Measurements from ENCODE around the gene TIMP3.

The TIMP3 gene

DNA sequence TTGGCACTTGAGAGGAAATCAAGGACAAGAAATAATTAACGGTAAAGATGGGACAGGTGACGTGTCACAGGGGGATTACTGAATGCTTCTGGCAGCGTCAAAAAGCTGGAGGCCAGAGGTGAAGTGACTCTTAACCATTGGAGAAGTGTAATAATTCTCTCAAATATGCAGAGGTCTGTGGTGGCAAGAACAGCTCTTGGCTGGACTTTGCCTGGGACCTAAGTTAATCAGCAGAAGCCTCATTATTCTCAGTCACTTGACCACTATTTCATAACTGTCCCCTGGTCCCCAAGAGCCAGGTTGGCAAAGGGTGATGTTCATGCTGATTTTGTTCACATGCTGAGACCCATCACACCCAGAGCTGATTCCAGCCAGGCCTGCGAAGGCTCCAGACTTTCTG lies 72.9 kb downstream of the TIMP3 start:
- DNase-seq (ENCODE audit: low read depth): no peak
- no peak overlapping the region for H3K4me3 ChIP-seq (ENCODE audit: low read length)
- TF ChIP-seq, protein P1, sequence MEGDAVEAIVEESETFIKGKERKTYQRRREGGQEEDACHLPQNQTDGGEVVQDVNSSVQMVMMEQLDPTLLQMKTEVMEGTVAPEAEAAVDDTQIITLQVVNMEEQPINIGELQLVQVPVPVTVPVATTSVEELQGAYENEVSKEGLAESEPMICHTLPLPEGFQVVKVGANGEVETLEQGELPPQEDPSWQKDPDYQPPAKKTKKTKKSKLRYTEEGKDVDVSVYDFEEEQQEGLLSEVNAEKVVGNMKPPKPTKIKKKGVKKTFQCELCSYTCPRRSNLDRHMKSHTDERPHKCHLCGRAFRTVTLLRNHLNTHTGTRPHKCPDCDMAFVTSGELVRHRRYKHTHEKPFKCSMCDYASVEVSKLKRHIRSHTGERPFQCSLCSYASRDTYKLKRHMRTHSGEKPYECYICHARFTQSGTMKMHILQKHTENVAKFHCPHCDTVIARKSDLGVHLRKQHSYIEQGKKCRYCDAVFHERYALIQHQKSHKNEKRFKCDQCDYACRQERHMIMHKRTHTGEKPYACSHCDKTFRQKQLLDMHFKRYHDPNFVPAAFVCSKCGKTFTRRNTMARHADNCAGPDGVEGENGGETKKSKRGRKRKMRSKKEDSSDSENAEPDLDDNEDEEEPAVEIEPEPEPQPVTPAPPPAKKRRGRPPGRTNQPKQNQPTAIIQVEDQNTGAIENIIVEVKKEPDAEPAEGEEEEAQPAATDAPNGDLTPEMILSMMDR (conservative IDR thresholded peaks at IDR 0.05; ENCODE audit: low read depth, low read length): no peak

DNA sequence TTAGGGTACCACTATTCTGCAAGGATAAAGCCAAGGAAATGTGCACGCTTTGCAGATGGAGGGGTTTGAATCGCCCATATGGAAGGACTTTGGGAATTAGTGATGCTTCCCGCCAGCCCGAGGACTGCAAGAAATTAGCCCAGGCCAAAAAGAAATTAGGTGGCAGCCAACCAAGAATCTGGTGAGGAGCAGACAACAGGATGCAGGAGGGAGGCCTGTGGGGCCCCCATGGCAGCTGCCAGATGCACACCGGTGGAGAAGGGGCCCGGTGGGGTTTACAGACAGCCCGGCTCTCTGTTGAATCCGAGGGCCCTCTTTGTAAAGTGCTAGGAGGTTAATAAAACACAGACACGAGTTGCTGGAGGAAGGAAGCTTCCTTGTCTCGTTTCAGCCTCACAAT lies 73.5 kb downstream of the TIMP3 start:
- no peak overlapping the region for H3K4me3 ChIP-seq (ENCODE audit: low read length)
- TF ChIP-seq, protein P1 (conservative IDR thresholded peaks at IDR 0.05; ENCODE audit: low read depth, low read length): no peak
- DNase-seq (ENCODE audit: low read depth): no peak

DNA sequence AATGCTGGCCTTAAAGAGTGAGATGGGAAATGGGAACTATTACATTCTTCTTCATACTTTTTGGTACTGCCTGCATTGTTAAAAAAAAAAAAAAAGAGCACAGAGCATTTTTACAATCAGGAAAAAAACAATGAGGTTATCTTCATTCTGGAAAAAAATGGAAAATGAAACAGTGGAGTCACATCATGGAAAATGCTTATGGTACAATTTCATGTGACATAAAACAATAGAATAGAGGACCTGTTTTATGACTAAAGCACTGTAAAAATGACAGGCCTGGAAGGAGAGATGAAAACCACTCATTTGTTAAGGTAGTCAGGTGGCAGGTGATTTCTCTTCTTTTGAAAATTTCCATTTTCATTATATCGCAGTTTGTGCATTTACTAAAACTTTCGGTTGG lies 75.0 kb downstream of the TIMP3 start:
- TF ChIP-seq, protein P1 (conservative IDR thresholded peaks at IDR 0.05; ENCODE audit: low read depth, low read length): no peak
- no peak for DNase-seq (ENCODE audit: low read depth)
- no peak overlapping the region for H3K4me3 ChIP-seq (ENCODE audit: low read length)

DNA sequence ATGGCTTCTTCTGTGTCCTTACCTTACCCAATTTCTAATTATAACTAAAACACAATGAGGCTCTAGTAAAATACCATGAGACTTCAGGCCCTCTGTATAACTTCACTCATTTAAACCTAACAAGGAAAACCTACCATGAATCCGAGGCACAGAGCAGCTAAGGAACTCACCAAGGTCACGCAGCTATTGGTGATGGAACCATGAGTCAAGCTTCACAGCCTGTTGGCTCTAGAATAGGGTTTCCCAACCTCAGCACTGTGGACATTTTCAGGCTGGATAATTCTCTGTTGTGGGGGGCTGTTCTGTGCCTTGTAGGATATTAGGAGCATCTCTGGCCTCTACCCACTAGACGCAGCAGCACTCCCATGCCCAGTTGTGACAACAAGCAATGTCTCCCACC lies 75.7 kb downstream of the TIMP3 start:
- TF ChIP-seq, protein P1 (conservative IDR thresholded peaks at IDR 0.05; ENCODE audit: low read depth, low read length): no peak
- H3K4me3 ChIP-seq (ENCODE audit: low read length): no peak overlapping the region
- DNase-seq (ENCODE audit: low read depth): no peak

DNA sequence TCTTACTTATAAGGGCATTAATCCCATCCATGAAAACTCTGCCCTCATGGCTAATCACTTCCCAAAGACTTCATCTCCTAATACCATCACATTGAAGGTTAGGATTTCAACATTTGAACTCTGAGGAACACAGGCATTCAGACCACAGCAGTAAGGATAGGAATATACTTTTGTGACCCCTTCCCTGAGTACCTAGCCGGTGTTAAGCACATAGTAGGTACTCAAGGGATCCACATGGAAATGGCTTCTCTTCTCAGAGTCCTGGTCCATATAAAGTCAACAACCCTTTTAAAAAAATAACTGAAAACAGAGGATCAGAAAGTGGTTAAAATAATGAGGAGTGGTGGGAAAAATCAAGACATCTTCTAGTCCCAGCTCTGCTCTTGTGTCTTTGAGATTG lies 78.0 kb downstream of the TIMP3 start:
- no peak overlapping the region for H3K4me3 ChIP-seq (ENCODE audit: low read length)
- TF ChIP-seq, protein P1 (conservative IDR thresholded peaks at IDR 0.05; ENCODE audit: low read depth, low read length): no peak
- no peak for DNase-seq (ENCODE audit: low read depth)

DNA sequence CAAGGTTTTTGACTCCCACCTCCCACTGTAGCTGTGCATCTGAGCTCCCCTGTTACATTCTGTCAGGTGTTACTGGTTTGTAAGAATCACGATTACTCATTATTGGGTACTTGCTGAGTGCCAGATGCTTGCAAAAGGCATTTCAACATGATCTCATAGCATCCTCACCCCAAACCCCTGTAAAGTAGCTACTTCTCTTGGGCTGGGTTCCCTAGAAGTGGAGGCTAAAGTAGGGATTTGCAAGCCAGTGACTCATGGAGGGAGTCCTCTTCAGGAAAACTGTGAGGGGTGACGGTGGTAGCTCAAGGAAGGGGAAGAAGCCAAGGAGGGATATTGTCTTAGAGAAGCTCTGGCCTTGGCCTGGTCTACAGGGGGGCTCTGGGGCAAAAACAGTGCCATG lies 78.6 kb downstream of the TIMP3 start:
- TF ChIP-seq, protein P1 (conservative IDR thresholded peaks at IDR 0.05; ENCODE audit: low read depth, low read length): no peak
- H3K4me3 ChIP-seq (ENCODE audit: low read length): no peak overlapping the region
- DNase-seq (ENCODE audit: low read depth): no peak

DNA sequence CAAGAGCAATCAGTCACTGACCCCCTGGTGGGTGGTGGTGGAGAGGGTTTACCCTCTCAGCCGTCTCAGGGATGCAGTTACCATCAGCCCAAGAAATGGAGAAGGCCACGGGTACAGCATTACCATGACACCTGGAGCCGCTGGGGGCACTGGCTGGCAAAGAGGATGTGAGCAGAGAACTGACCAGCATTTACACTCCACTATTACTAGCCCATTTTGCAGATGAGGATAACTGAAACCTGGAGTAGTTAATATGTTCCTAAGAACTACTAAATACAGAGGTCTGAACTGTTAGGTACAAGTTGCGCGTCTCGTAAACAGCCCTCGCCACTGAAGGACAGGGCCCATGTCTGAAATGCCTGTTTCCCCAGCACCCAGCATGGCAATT lies 79.0 kb downstream of the TIMP3 start:
- H3K4me3 ChIP-seq (ENCODE audit: low read length): no peak overlapping the region
- DNase-seq (ENCODE audit: low read depth): no peak
- TF ChIP-seq, protein P1 (conservative IDR thresholded peaks at IDR 0.05; ENCODE audit: low read depth, low read length): no peak
